Sigmoid colon (tissue), 4 donors: ENCODE data around the gene PHACTR3.

ENCODE experiments used
- CTCF ChIP-seq, 4 experiments: fragments of 450-650 bp in 3 of 4; fragments of 200-600 bp in 1 of 4; IDR thresholded peaks; one replicate each; pipeline ENCODE4 v1.5.1; 2016 to 2019; ENCODE audit warnings: antibody characterized with exemption in 4 of 4, mild to moderate bottlenecking in 3 of 4, moderate library complexity in 2 of 4
- EP300 ChIP-seq, 4 donors: sonication (generic); formaldehyde crosslinking; IDR thresholded peaks; one replicate each; pipeline ENCODE4 v1.6.1; 2017; ENCODE audit warnings: antibody characterized with exemption in 4 of 4
- POLR2A ChIP-seq, 2 donors: fragments of 450-650 bp; IDR thresholded peaks; one replicate each; pipeline ENCODE4 v1.6.1; 2016; ENCODE audit warnings: antibody characterized with exemption in 2 of 2, mild to moderate bottlenecking in 2 of 2, moderate library complexity in 2 of 2
- POLR2AphosphoS5 ChIP-seq, 4 donors: sonication (generic); formaldehyde crosslinking; IDR thresholded peaks; one replicate each; pipeline ENCODE4 v1.6.1; 2017; ENCODE audit warnings: antibody characterized with exemption in 4 of 4

GRCh38 chr20:59745201-59745600 is 140.9 kb downstream of the PHACTR3 start:
- TF ChIP-seq EP300 (IDR thresholded peaks at IDR 0.05), result no peak
- no peak for TF ChIP-seq CTCF (IDR thresholded peaks at IDR 0.05)
- no peak for TF ChIP-seq POLR2A (IDR thresholded peaks at IDR 0.05)
- no peak for TF ChIP-seq POLR2AphosphoS5 (IDR thresholded peaks at IDR 0.05)
